ENCODE measurements around the gene QSOX2.

Gene QSOX2

DNA sequence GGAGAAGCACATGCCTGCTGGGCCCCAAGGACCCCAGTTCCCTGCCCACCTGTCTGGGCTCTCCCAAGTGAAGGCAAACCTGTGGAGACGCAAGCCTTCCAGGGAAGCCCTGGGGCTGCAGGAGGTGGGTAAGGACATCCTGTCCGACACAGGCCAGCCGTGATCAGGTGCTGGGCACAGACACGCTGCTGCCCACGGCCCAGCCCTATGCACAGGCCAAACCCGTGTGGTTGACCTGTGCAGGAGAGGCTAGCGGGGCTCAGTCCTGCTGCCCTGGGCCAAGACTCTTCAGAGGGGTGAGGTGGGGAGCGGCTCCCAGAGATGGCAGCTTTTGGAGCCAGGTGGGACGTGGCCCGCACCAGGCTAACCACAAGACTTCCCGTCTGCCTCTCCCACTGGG is 55.0 kb downstream of the QSOX2 start:
- intact Hi-C loops (cut with DNase I) = no loop called here

DNA sequence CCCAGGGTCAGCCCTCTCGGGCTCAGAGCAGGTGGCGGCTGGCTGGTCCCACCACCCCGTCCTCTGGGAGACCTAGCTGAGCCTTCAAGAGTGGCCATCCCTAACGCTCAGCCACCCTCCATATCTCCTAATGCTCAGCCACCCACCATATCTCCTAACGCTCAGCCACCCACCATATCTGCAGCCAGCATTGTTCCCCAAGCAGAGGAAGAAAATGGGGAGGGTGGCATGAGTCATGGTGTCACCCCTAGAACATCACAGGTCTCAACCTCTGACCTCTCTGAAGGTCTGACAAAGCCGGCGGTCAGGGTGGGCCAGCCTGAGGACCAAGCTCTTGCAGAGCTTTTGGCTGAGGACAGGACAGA is 55.4 kb downstream of the QSOX2 start:
- DNase-seq = no peak
- intact Hi-C loops (cut with DNase I) = no loop called here

More for the DNA sequence above, 55.0 kb downstream of the QSOX2 start:
- no peak for DNase-seq

DNA sequence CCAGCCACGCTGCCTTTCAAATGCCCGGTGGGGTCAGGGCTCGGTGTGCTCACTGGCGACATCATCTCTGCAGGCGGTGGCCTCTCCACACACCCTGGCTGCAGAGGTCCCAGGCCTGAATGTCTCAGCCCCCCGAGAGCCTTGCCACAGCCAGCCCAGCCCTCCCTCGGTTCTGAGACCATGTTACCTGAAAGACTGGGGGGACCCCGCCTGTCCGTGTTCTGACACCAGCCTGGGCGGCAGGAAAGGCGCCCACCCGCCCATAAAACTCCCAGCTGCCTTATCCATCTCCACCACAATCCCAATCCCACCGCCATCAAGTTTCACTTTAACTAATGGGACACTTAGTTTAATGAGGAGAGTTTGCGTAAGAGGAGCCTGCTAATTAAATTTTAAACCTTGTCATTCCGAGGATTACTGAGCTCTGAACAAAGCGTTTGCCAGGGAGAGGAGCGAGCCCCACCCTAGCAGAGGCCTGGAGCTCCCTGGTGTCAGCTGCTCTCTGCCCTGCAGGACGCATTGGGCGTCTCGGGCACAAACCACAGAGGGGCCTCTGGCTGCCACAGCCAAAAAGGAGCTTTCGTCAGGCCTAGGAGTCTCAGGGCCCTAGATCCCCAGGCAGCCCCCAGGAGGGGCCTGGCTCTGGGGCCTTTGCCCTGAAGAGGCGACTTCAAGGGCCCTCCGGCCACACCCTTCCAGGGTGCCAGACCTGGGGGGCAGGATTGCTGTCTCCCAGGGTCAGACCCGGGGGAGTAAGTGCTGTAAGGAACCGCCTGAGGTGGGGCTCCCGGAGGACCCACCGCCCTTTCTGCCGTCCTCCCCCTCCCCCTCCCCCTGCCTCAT is 56.0 kb downstream of the QSOX2 start:
- intact Hi-C loops (cut with DNase I) = no loop called here
- no peak for DNase-seq

GRCh38 chr9:136187683-136188586 is 57.7 kb downstream of the QSOX2 start:
- intact Hi-C loops (cut with DNase I) = no loop called here
- no peak for DNase-seq

- no peak for DNase-seq
- intact Hi-C loops (cut with DNase I) = no loop called here
Measured at GRCh38 chr9:136187197-136187596, 58.4 kb downstream of the QSOX2 start.

DNA sequence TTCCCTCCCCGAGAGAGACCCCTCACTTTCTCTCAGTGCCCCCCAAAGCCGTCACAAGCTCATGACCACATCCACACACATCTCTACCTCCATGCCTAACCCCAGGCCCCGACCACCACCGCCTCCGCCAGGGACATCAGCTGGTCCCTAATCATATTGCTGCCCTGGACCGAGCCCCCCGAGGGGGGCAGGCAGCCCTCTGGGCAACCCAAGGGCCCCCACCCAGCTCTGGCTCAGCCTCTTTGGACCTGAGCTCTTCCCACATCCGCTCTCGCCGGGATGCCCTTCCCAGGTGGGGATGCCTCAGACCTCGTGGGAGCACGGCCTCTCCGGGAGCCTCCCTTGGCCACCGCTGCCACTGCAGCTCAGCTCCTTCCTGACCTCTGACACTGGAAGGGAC is 59.2 kb downstream of the QSOX2 start:
- DNase-seq = no peak
- intact Hi-C loops (cut with DNase I) = no loop called here

DNA sequence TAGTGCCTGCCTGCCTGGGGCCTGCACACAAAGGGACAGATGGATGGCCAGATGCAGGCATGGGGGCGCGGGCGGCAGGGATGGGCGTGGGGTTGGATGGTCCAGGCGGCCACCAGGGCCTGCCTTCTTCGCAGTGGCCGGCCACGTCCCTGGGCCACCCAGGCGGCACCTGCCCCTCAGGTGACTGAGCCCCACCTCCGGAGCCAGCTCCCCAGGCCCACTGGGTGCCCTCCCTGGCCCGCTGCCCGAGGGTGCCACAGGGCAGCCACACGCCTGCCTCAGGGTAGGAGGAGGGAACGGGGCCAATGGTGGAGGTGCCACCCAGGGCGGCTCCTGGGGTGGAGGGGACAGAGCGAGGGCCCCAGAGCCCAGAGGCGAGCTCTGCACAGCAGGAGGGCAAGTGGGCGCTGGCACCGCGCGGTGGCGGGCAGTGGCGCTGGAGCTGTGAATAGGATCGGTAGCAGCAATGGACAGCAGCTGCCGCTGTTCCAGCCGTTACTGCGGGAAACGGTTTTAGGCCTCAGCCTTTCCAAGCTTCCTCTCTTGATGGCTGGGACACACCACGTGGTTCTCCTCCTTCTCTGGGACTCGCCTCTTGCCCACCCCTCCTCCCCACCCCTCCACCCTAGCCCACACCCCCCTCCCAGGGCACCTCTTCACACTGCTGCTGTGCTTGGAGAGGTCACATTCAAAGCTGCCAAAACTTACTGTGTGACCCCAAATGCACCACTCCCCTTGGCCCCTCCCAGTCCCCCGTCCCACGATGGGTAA is 59.8 kb downstream of the QSOX2 start:
- intact Hi-C loops (cut with DNase I) = no loop called here

GRCh38 chr9:136185066-136185465 is 60.5 kb downstream of the QSOX2 start:
- DNase-seq = no peak

More for the DNA sequence above, 59.8 kb downstream of the QSOX2 start:
- DNase-seq = no peak

GRCh38 chr9:136182850-136183422 is 62.7 kb downstream of the QSOX2 start:
- intact Hi-C loops (cut with DNase I) = no loop called here
- no peak for DNase-seq

More at GRCh38 chr9:136185066-136185465, 60.5 kb downstream of the QSOX2 start:
- intact Hi-C loops (cut with DNase I) = no loop called here

- no peak for DNase-seq
- intact Hi-C loops (cut with DNase I) = no loop called here
Measured at GRCh38 chr9:136182420-136182787, 63.2 kb downstream of the QSOX2 start.

GRCh38 chr9:136181784-136182419 is 63.7 kb downstream of the QSOX2 start:
- DNase-seq = no peak
- intact Hi-C loops (cut with DNase I) = no loop called here

DNA sequence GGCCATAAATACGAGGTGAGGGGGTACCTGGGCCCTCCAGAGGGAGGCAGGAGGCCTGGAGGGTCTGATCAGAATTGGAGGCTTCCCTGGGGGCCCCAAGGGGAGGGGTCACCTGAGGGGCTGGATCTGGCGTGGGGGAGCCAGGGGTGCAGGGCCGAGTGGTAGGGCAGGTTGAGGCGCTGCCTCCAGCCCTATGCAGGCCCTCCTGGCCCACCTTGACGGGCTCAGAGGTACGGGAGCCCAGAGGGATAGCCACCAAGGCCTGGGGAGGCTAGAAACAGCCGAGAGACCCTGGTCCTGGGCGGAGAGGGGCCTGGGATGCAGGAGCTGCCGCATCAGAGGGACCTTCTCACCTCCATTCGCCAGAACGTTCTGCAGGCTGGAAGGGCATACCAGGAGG is 65.0 kb downstream of the QSOX2 start:
- intact Hi-C loops (cut with DNase I) = no loop called here
- DNase-seq = no peak

- intact Hi-C loops (cut with DNase I) = loop anchor here (10.0 kb wide), 1 partner anchor 105 kb away; no protein-coding TSS in a partner anchor
- DNase-seq = no peak
Measured at GRCh38 chr9:136179761-136180160, 65.9 kb downstream of the QSOX2 start.

DNA sequence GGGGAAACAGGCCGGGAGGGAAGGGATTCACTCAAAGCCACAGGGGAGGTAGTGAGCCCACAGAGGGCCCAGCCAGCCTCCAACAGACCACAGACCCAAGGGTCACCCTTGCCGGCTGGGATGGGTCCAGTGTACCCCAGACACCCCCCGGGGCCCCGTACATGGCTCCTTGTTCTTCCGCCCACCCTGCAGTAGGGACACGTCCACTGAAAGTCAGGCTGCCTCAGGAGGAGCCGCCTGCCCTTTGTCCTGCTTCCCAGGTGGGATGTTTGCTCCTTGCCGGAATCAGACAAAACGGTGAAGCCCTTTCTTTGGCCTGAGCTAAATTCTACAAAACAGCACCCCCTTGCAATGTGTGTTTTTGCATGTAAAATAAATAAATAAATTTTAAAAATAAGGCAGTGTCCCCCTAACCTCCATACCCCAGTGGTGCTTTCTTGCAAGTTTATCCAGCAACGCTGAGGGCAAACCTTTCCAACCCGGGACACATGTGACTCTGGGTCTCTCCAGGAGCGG is 66.5 kb downstream of the QSOX2 start:
- DNase-seq = no peak
- intact Hi-C loops (cut with DNase I) = loop anchor here (10.0 kb wide), 1 partner anchor 106 kb away; no protein-coding TSS in a partner anchor

GRCh38 chr9:136178773-136179075 is 66.9 kb downstream of the QSOX2 start:
- DNase-seq = no peak
- intact Hi-C loops (cut with DNase I) = loop anchor here (10.0 kb wide), 1 partner anchor 106 kb away; no protein-coding TSS in a partner anchor

DNA sequence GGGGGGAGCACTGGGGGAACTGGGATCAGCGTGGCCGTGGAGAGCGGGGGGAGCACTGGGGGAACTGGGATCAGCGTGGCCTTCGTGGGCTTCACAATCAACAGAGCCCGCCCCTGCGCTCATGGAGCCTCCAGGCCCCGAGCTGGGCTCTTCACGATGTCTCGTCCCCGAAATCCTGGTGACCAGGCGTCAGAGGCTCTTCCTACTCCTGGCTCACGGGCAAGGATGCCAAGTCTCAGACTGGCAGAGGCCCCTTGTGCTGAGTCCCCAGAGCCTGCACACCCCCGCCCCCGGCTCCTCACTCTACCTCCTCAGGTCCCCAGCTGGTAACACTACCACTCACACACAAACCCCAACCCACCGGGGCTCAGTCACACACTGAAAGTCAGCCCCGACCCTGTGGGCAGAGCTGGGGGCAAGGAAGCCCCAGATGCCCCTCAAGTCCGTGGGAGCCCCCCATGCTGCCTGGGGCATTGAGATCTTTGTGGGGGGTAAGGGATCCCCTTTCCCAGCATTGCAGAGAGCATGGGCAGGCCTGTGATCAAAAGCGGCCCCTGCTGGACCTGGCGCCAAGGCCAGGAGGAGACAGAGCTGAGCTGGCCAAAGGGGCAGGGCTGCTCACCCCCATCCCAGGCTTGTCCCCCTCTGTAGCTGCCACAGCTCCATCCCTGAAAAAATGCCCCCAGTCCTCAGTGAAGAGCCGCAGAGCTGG is 67.4 kb downstream of the QSOX2 start:
- DNase-seq = no peak
- intact Hi-C loops (cut with DNase I) = loop anchor here (10.0 kb wide), 1 partner anchor 107 kb away; no protein-coding TSS in a partner anchor

GRCh38 chr9:136177224-136177623 is 68.4 kb downstream of the QSOX2 start:
- DNase-seq = peak in 1 of 42 donors; percentile 18

More at GRCh38 chr9:136177224-136177623, 68.4 kb downstream of the QSOX2 start:
- intact Hi-C loops (cut with DNase I) = loop anchor here (10.0 kb wide), 1 partner anchor 108 kb away; no protein-coding TSS in a partner anchor
